ENCODE data around the gene PRLR.

PRLR gene

DNA sequence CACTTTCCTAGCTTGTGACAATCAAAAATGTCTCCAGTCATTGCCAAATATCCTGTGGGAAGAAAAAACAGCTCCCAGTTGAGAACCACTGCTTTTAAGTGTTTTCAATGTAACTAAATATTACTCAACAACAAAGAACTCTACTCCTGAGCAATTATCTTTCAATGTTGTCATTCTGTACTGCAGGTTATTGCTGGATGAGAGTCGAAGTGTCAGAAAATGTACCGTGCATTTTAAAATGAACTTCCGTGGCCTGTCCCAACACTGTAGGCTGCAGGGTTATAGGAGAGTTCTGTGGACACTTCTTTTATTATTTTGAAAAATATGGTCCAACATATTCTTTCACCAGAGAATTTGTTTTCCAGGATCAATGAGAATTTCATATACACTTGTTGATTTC, 147.8 kb downstream of the PRLR start:
- TF ChIP-seq, protein P1, sequence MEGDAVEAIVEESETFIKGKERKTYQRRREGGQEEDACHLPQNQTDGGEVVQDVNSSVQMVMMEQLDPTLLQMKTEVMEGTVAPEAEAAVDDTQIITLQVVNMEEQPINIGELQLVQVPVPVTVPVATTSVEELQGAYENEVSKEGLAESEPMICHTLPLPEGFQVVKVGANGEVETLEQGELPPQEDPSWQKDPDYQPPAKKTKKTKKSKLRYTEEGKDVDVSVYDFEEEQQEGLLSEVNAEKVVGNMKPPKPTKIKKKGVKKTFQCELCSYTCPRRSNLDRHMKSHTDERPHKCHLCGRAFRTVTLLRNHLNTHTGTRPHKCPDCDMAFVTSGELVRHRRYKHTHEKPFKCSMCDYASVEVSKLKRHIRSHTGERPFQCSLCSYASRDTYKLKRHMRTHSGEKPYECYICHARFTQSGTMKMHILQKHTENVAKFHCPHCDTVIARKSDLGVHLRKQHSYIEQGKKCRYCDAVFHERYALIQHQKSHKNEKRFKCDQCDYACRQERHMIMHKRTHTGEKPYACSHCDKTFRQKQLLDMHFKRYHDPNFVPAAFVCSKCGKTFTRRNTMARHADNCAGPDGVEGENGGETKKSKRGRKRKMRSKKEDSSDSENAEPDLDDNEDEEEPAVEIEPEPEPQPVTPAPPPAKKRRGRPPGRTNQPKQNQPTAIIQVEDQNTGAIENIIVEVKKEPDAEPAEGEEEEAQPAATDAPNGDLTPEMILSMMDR (IDR thresholded peaks at IDR 0.05; ENCODE audit: low read depth, low read length): no peak
- in situ Hi-C loops (cut with HindIII; ENCODE audit: low sequenced_read_pairs): no loop called here
- no peak for DNase-seq (ENCODE audit: low read depth, low spot score)
- no peak overlapping the region for H3K4me3 ChIP-seq (ENCODE audit: low read depth, low read length)

DNA sequence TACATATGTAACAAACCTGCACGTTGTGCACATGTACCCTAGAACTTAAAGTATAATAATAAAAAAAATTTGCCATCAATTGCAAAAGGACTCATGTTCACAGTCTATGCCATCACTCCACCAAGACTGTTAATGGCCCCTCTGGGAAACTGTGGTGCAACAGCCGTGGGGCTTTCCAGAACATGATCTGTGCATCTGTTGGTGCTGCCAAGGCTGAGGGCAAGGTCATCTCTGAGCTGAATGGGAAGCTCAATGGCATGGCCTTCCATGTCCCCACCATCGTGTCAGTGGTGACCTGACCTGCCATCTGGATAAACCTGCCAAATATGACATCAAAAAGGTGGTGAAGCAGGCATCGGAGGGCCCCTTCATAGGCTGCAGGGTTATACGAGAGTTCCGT, 149.2 kb downstream of the PRLR start:
- no peak overlapping the region for H3K4me3 ChIP-seq (ENCODE audit: low read depth, low read length)
- in situ Hi-C loops (cut with HindIII; ENCODE audit: low sequenced_read_pairs): no loop called here
- TF ChIP-seq, protein P1 (IDR thresholded peaks at IDR 0.05; ENCODE audit: low read depth, low read length): no peak
- no peak for DNase-seq (ENCODE audit: low read depth, low spot score)

- H3K4me3 ChIP-seq (ENCODE audit: low read depth, low read length): no peak overlapping the region
- in situ Hi-C loops (cut with HindIII; ENCODE audit: low sequenced_read_pairs): no loop called here
- DNase-seq (ENCODE audit: low read depth, low spot score): no peak
- TF ChIP-seq, protein P1 (IDR thresholded peaks at IDR 0.05; ENCODE audit: low read depth, low read length): no peak
Measured at GRCh38 chr5:35073160-35073559, 157.1 kb downstream of the PRLR start.

DNA sequence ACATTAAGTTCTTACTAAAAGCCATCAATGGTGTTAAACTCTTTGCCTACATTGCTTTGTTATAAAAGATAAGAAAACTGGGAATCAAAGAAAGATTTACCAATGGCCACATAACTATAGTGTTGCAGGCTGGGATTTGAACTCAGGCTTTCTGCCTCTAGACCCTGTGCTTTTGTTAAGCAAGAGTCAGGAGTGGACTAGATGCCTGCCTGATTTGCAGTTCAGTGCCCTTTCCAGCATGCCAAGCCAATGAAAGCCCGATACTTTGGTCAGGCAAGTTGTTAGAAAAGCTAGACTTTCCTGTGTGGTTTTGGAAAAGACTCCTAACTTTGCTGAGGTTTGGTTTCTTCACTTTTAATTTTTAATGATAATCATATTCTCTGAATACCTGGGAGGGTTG, 161.1 kb downstream of the PRLR start:
- no peak overlapping the region for H3K4me3 ChIP-seq (ENCODE audit: low read depth, low read length)
- TF ChIP-seq, protein P1 (IDR thresholded peaks at IDR 0.05; ENCODE audit: low read depth, low read length): no peak
- no peak for DNase-seq (ENCODE audit: low read depth, low spot score)
- in situ Hi-C loops (cut with HindIII; ENCODE audit: low sequenced_read_pairs): no loop called here

- in situ Hi-C loops (cut with HindIII; ENCODE audit: low sequenced_read_pairs): no loop called here
- H3K4me3 ChIP-seq (ENCODE audit: low read depth, low read length): no peak overlapping the region
- DNase-seq (ENCODE audit: low read depth, low spot score): no peak
- TF ChIP-seq, protein P1 (IDR thresholded peaks at IDR 0.05; ENCODE audit: low read depth, low read length): no peak
Measured at GRCh38 chr5:35067985-35068384, 162.3 kb downstream of the PRLR start.

DNA sequence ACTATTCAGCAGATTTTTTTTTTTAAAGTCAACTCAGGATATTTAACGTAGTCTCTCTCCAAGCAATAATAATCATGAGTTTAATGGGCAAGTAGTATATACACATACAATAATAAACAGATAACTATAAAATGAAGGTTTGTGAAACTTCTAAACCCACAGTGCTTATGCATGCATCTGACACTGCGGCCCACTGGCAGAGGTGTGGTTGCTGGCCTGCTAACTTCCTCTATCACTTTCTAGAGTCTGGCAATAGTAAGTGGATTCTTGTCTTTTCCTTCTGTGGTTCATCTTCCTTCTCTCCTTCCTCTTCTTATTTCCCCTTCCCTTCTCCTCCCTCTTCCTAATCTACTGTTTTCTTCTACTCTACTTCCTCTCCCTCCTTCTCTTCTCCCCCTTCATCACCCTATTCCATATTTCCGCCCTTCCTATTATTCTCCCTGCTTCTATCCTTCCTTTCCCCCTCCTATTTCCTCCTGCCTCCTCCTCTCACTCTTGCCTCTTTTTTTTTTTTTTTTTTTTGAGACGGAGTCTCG, 164.0 kb downstream of the PRLR start:
- TF ChIP-seq, protein P1 (IDR thresholded peaks at IDR 0.05; ENCODE audit: low read depth, low read length): no peak
- in situ Hi-C loops (cut with HindIII; ENCODE audit: low sequenced_read_pairs): no loop called here
- H3K4me3 ChIP-seq (ENCODE audit: low read depth, low read length): no peak overlapping the region
- no peak for DNase-seq (ENCODE audit: low read depth, low spot score)

GRCh38 chr5:35063414-35063813, 166.9 kb downstream of the PRLR start:
- in situ Hi-C loops (cut with HindIII; ENCODE audit: low sequenced_read_pairs): no loop called here
- TF ChIP-seq, protein P1 (IDR thresholded peaks at IDR 0.05; ENCODE audit: low read depth, low read length): no peak
- no peak for DNase-seq (ENCODE audit: low read depth, low spot score)
- no peak overlapping the region for H3K4me3 ChIP-seq (ENCODE audit: low read depth, low read length)

Data from astrocyte of the spinal cord (primary cell).